ENCODE results near the gene DNHD1.
"Not testable (repeated sequence)": the region's sequence is repeated elsewhere in the genome, so short reads cannot be mapped to it uniquely, and the experiment has no call there.

DNHD1 gene

GRCh38 chr11:6480299-6480914 is 16.7 kb upstream of the DNHD1 start:
- DNase-seq (ENCODE audit: low read depth in 3 of 3) = no peak

GRCh38 chr11:6481012-6481923 is 15.8 kb upstream of the DNHD1 start, which contains the start of the genes ARFIP2 and TIMM10B:
ARFIP2 (minus strand) TSS chr11:6481331; CDS start chr11:6480421, 910 bp downstream.
TIMM10B (plus strand) TSS chr11:6481501; CDS start chr11:6481517, 16 bp downstream.
- DNase-seq (ENCODE audit: low read depth in 3 of 3) = peak; percentile 92 to 97 (median 96)

- DNase-seq (ENCODE audit: low read depth in 3 of 3) = no peak
Observed at GRCh38 chr11:6481924-6482275, 15.2 kb upstream of the DNHD1 start.

GRCh38 chr11:6482441-6482840 is 14.6 kb upstream of the DNHD1 start:
- no peak for DNase-seq (ENCODE audit: low read depth in 3 of 3)

GRCh38 chr11:6483015-6483414 is 14.1 kb upstream of the DNHD1 start:
- DNase-seq (ENCODE audit: low read depth in 3 of 3) = no peak

- DNase-seq (ENCODE audit: low read depth in 3 of 3) = no peak
Observed at GRCh38 chr11:6485661-6486060, 11.4 kb upstream of the DNHD1 start.

GRCh38 chr11:6486256-6486655 is 10.8 kb upstream of the DNHD1 start:
- no peak for DNase-seq (ENCODE audit: low read depth in 3 of 3)

GRCh38 chr11:6486938-6487337 is 10.1 kb upstream of the DNHD1 start:
- no peak for DNase-seq (ENCODE audit: low read depth in 3 of 3)

GRCh38 chr11:6488342-6488741 is 8.7 kb upstream of the DNHD1 start:
- no peak for DNase-seq (ENCODE audit: low read depth in 3 of 3)

GRCh38 chr11:6488821-6489220 is 8.3 kb upstream of the DNHD1 start:
- DNase-seq (ENCODE audit: low read depth in 3 of 3) = no peak

GRCh38 chr11:6489306-6489705 is 7.8 kb upstream of the DNHD1 start:
- DNase-seq (ENCODE audit: low read depth in 3 of 3) = no peak

- DNase-seq (ENCODE audit: low read depth in 3 of 3) = no peak
Observed at GRCh38 chr11:6498121-6498520, 1.0 kb downstream of the DNHD1 start.

GRCh38 chr11:6498544-6498943 is 1.5 kb downstream of the DNHD1 start:
- DNase-seq (ENCODE audit: low read depth in 3 of 3) = no peak

- DNase-seq (ENCODE audit: low read depth in 3 of 3) = no peak
Observed at GRCh38 chr11:6502382-6502781, 5.3 kb downstream of the DNHD1 start.

GRCh38 chr11:6504166-6504565 is 7.1 kb downstream of the DNHD1 start:
- no peak for DNase-seq (ENCODE audit: low read depth in 3 of 3)

GRCh38 chr11:6505577-6506240 is 8.6 kb downstream of the DNHD1 start:
- DNase-seq (ENCODE audit: low read depth in 3 of 3) = no peak

- DNase-seq (ENCODE audit: low read depth in 3 of 3) = no peak
Observed at GRCh38 chr11:6516865-6517264, 19.8 kb downstream of the DNHD1 start.

GRCh38 chr11:6520265-6520664 is 23.2 kb downstream of the DNHD1 start:
- DNase-seq (ENCODE audit: low read depth in 3 of 3) = no peak

GRCh38 chr11:6521946-6522345 is 24.9 kb downstream of the DNHD1 start:
- DNase-seq (ENCODE audit: low read depth in 3 of 3) = not testable (repeated sequence)

- no peak for DNase-seq (ENCODE audit: low read depth in 3 of 3)
Observed at GRCh38 chr11:6523253-6523652, 26.2 kb downstream of the DNHD1 start.

- no peak for DNase-seq (ENCODE audit: low read depth in 3 of 3)
Observed at GRCh38 chr11:6526411-6527135, 29.5 kb downstream of the DNHD1 start.

GRCh38 chr11:6529266-6529665 is 32.2 kb downstream of the DNHD1 start:
- DNase-seq (ENCODE audit: low read depth in 3 of 3) = no peak

Measured in stimulated activated CD4-positive, alpha-beta T cell treated with anti-CD3 and anti-CD28 coated beads, TNF-alpha, amount 100 ng/mL, for 48 hours (primary cell).